Amniotic stem cell (primary cell): ENCODE measurements around the gene ZNF746.

ENCODE experiments used
- DNase-seq: peaks from one replicate; lab custom pipeline; 2025; lab: John Stamatoyannopoulos, UW

Gene ZNF746

DNA sequence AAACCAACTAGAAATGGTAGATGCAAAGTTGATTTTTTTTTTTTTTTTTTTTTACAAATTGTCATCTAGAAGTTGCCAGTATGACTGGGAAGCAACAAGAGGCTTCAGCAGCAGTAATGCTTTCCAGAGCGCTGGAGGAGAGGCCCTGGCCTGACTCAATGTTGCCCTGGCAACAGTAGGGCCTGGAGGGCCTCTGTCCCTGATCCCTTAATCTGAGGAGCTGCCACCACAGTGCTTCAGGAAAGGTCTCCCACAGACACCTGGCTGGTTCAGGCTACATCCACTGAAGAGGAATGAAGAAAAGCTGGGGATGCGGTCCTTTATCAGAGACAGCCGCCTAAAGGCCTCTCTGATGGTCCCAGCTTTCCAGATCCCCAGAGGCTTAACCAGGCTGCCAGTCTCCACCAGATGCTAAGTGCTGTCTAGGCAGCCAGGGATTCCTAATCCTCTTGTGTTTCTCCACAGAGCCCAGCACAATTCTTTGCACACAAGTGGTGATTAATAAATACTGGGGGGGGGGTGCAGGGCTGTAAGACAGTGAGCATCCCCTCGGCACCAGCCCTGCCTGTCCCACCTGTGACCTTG is 70.4 kb downstream of the ZNF746 start:
- no peak for DNase-seq

DNA sequence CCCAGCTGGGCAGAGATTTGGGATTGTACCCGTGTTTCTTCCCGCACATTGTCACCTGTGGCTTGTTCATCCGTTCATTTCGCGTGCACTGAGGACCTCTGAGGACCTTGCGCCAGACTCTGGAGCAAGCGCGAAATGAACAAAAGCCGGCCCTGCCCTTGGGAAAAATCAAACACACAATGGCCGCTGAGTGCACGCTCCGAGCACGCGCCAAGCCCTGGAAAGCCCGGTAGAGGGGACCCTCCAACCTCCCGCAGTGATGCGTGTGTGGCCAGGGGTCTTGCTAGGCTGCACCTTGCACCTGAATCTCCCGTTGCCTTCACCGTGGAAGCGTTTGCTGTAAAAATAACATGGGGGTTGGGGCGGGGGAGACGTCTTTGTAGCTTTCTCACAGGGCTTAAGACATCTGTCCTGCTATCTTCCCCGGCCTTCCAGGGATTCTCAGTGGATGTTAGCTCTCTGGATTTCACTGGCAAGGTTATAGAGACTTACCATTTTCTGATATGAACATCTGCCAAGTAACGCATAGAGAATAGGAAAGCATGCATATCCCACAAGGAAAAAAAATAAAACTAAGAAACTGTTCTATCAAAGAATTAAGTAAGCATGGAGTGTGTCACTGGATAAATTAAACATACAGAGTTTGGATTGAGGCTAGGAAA is 74.0 kb downstream of the ZNF746 start:
- no peak for DNase-seq

DNA sequence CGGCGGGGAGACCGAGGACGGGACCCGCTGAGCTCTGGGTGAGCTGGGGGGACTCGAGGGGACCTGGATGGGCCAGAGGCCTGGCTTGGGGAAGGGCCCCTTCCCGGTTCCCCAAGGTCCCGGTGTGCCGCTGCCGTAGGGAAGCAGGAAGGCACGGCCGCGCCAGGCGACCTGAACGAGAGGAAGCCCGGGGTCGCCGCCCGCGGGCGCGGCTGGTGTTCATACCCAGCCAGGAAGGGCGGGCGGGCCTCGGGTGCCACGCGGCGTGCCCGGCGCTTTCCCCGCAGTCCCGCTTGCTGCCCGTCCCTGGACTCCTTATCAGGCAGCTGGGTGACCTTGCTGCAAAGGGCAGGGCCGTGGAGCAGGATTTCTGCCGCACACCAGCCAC is 74.7 kb downstream of the ZNF746 start:
- no peak for DNase-seq
